Mammary epithelial cell (primary cell): ENCODE measurements around the gene SEC14L2.

ENCODE experiments used
- EZH2 ChIP-seq: IDR thresholded peaks from 2 replicates; pipeline ENCODE4 v1.6.1; 2012; ENCODE audit warnings: low read length, inconsistent platforms, borderline replicate concordance
- TF ChIP-seq, protein P1 (sequence below), 2 donors: IDR thresholded peaks in 1 of 2; conservative IDR thresholded peaks in 1 of 2; 2 replicates each; pipeline ENCODE4 v1.5.1; 2011 to 2012; ENCODE audit warnings: inconsistent platforms in 2 of 2, low read length in 2 of 2, mild to moderate bottlenecking in 2 of 2, control low read depth in 1 of 2, low read depth in 1 of 2; ENCODE audit not compliant: insufficient read depth in 1 of 2; ENCODE audit errors: extremely low read depth in 1 of 2

DNA sequence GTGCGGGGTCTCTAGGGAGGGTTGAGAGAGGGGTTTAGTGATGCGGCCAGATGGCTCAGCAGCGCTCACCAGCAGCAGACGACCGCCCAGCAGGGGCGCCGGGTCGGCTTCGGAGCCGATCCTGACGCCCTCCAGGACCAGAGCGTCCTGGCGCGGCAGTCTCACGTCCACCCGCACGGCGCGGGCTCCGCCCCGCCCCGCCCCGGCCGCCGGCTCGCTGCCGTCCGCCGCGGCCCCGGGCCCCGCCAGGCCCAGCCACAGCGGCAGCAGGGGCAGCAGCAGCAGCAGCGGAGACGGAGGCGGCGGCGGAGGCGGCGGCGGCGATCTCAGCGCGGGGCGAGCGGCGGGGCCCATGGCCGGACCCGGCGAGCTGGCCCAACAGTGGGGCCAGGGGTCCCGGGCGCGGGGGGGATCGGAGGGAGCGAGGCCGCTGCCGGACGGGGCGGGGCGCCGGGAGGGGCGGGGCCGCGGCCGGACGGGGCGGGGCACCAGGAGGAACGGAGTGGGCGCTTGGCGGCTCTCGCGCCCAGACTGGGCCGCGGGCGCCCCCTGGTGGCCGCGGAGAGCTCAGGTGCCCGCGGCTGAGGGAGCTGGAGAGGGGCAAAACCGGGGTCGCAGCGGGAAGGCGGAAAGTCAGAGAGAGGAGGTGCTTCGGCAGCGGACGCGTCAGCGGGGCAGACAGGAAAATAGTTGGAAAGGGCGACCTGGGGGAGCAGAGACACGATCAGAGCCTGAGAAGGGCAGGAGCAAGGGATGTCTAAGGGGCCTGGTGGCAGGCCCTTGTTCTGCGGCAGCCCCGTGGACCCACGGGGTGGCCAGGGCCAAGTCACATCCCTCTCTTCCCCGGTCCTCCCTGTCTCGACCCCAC lies 9.6 kb upstream of the SEC14L2 start, which contains the start of gene RNF215:
- TF ChIP-seq, protein P1, sequence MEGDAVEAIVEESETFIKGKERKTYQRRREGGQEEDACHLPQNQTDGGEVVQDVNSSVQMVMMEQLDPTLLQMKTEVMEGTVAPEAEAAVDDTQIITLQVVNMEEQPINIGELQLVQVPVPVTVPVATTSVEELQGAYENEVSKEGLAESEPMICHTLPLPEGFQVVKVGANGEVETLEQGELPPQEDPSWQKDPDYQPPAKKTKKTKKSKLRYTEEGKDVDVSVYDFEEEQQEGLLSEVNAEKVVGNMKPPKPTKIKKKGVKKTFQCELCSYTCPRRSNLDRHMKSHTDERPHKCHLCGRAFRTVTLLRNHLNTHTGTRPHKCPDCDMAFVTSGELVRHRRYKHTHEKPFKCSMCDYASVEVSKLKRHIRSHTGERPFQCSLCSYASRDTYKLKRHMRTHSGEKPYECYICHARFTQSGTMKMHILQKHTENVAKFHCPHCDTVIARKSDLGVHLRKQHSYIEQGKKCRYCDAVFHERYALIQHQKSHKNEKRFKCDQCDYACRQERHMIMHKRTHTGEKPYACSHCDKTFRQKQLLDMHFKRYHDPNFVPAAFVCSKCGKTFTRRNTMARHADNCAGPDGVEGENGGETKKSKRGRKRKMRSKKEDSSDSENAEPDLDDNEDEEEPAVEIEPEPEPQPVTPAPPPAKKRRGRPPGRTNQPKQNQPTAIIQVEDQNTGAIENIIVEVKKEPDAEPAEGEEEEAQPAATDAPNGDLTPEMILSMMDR (conservative IDR thresholded peaks at IDR 0.05 in 1 of 2, IDR thresholded peaks at IDR 0.05 in 1 of 2; ENCODE audit: extremely low read depth in 1 of 2, insufficient read depth in 1 of 2, low read depth in 1 of 2, low read length in 2 of 2) = peak; percentile 42 to 83
- no peak for TF ChIP-seq EZH2
